HG03095 (cell line): ENCODE measurements around the gene RYK.
"Not testable (repeated sequence)": the region's sequence is repeated elsewhere in the genome, so short reads cannot be mapped to it uniquely, and the experiment has no call there.

ENCODE experiments used
- ATAC-seq: cut with Tn5 transposase; IDR thresholded peaks from one replicate; pipeline ENCODE4 v1.9.1; 2021; ENCODE audit warnings: moderate library complexity; ENCODE audit not compliant: unreplicated experiment

RYK gene

GRCh38 chr3:134250717-134251220 is at the start of gene RYK:
Gene RYK (minus strand): TSS chr3:134250859. CDS start chr3:134250654, 205 bp downstream.
- ATAC-seq: peak; percentile 85

- no peak for ATAC-seq
Measured at GRCh38 chr3:134299888-134300206, 49.2 kb upstream of the RYK start.

- ATAC-seq: no peak
Measured at GRCh38 chr3:134299185-134299887, 48.7 kb upstream of the RYK start.

- ATAC-seq: no peak
Measured at GRCh38 chr3:134298249-134298648, 47.6 kb upstream of the RYK start.

- no peak for ATAC-seq
Measured at GRCh38 chr3:134296616-134297015, 46.0 kb upstream of the RYK start.

GRCh38 chr3:134295930-134296329 is 45.3 kb upstream of the RYK start:
- ATAC-seq: no peak

- peak; percentile 99 for ATAC-seq
Measured at GRCh38 chr3:134294302-134295280, 43.9 kb upstream of the RYK start.

GRCh38 chr3:134291319-134292254 is 40.9 kb upstream of the RYK start:
- ATAC-seq: no peak

DNA sequence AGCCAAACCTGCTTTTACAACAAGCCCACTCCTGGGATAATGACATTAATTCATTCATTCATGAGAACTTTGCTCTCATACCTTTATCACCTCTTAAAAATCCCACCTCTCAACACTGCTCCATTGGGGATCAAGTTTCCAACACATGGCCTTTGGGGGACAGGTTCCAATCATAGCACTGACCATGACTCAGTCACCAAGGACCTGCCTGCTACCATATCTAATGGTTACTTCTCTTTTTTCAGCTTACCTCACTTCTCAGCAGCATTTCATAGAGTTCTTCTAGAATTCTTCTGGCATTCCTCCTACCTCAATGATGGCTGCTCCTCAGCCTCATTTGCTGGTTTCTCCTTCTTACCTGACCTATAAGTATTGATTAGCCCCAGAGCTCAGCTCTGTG is 36.9 kb upstream of the RYK start:
- no peak for ATAC-seq

DNA sequence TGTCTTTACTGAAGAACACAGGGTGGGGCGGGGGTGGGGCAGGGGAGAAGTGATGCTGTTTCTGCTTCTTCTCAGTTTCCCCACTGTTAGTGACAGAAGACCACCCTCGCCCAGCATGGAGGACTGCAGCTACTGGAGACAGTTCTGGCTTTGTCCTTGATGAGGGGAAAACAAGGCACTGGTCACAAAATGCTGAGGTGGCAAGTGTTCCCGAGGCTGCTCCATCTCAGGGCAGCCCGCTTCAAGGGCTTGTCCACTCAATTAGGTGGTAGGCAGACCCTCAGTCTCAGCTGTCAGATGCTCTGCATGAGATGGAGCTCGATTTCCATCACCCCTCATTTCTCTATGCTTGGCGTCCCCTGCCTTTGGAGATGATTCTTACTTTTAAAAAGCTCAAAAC is 33.8 kb upstream of the RYK start:
- no peak for ATAC-seq

GRCh38 chr3:134282659-134283047 is 32.0 kb upstream of the RYK start:
- no peak for ATAC-seq

- ATAC-seq: no peak
Measured at GRCh38 chr3:134281912-134282658, 31.4 kb upstream of the RYK start.

GRCh38 chr3:134279466-134279865 is 28.8 kb upstream of the RYK start:
- no peak for ATAC-seq

DNA sequence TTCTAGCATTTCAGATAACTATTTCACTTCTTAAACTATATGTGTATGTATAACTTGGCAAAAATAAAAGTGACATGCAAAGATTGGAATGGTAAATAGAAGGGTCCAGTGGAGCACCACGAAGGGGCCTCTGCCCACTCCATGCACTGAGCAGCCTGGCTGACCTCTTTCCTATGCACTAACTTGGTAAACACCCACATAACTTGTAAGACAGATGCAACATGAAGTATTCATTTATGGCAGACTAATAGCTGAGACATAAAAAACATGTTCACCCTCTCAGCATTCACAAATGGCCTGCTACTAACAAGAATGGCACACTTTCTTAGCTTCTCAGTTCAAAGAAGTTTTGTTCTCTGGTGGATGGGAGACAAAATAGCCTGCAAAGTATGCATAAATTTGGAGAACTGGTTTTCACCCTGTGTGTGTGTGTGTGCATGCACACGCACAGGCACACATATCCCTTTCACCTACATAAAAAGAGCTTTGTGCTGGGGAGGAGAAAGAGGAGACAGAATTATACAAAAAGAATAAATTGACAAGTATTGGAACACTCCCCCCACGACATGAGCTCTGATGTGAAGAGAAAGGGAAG is 26.5 kb upstream of the RYK start:
- ATAC-seq: no peak

- no peak for ATAC-seq
Measured at GRCh38 chr3:134276086-134276485, 25.4 kb upstream of the RYK start.

- ATAC-seq: not testable (repeated sequence)
Measured at GRCh38 chr3:134275110-134275509, 24.5 kb upstream of the RYK start.

DNA sequence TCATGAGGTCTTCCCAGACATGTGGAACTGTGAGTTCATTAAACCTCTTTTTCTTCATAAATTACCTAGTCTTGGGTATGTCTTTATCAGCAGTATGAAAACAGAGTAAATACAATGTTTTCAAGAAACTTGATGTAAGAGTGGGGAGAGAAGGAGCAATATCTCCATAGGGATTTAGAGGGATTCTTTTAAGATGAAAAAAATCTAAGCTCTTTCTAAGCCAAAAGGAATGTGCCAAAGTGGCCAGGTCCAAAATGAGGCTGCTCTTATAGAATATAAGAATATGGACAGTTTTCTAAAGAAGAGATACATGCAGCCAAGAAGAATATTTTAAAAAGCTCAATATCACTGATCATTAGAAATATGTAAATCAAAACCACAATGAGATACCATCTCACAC is 23.9 kb upstream of the RYK start:
- ATAC-seq: no peak

- no peak for ATAC-seq
Measured at GRCh38 chr3:134267996-134268395, 17.3 kb upstream of the RYK start.

DNA sequence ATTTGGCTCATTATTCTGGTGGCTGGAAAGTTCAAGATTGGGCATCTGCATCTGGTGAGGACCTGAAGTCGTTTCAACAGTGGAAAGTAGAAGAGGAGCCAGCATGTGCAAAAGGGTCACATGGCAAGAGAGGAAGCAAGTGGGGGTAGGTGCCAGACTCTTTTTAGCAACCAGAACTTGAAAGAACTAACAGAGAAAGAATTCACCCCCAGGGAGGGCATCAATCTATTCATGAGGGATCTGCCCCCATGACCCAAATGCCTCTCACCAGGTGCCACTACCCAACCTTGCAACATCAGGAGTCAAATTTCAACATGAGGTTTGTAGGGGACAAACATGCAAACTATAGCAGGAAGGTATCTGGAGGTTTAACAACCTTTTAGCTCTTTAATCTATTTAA is 10.3 kb upstream of the RYK start:
- ATAC-seq: no peak
